HG02885 (cell line): ENCODE results near the gene NCMAP.

Source experiments
- ATAC-seq: cut with Tn5 transposase; IDR thresholded peaks from one replicate; pipeline ENCODE4 v1.9.1; 2021; ENCODE audit warnings: mild to moderate bottlenecking; ENCODE audit not compliant: unreplicated experiment, poor library complexity

The NCMAP gene

GRCh38 chr1:24567792-24568388 lies 12.0 kb downstream of the NCMAP start:
- no peak for ATAC-seq

- no peak for ATAC-seq
Measured at GRCh38 chr1:24568475-24568874, 12.6 kb downstream of the NCMAP start.

GRCh38 chr1:24570265-24571125 lies 14.6 kb downstream of the NCMAP start:
- no peak for ATAC-seq

- no peak for ATAC-seq
Measured at GRCh38 chr1:24572301-24572700, 16.4 kb downstream of the NCMAP start.

- ATAC-seq = no peak
Measured at GRCh38 chr1:24575905-24576587, 20.2 kb downstream of the NCMAP start.

- ATAC-seq = no peak
Measured at GRCh38 chr1:24578846-24579245, 23.0 kb downstream of the NCMAP start.

- no peak for ATAC-seq
Measured at GRCh38 chr1:24580756-24581155, 24.9 kb downstream of the NCMAP start.

- ATAC-seq = no peak
Measured at GRCh38 chr1:24584171-24584647, 28.3 kb downstream of the NCMAP start.

GRCh38 chr1:24586119-24586518 lies 30.2 kb downstream of the NCMAP start:
- no peak for ATAC-seq

- no peak for ATAC-seq
Measured at GRCh38 chr1:24586970-24587820, 31.3 kb downstream of the NCMAP start.

GRCh38 chr1:24588573-24588972 lies 32.7 kb downstream of the NCMAP start:
- no peak for ATAC-seq

GRCh38 chr1:24589200-24589599 lies 33.3 kb downstream of the NCMAP start:
- no peak for ATAC-seq

- no peak for ATAC-seq
Measured at GRCh38 chr1:24591781-24592180, 35.9 kb downstream of the NCMAP start.

- no peak for ATAC-seq
Measured at GRCh38 chr1:24594328-24594598, 38.4 kb downstream of the NCMAP start.

GRCh38 chr1:24596401-24596880 lies 40.6 kb downstream of the NCMAP start:
- ATAC-seq = no peak

- ATAC-seq = no peak
Measured at GRCh38 chr1:24599265-24599664, 43.4 kb downstream of the NCMAP start.

- ATAC-seq = no peak
Measured at GRCh38 chr1:24600551-24600950, 44.7 kb downstream of the NCMAP start.

GRCh38 chr1:24605534-24606295 lies 49.8 kb downstream of the NCMAP start:
- ATAC-seq = no peak

GRCh38 chr1:24606296-24606605 lies 50.4 kb downstream of the NCMAP start:
- ATAC-seq = no peak

- ATAC-seq = no peak
Measured at GRCh38 chr1:24606621-24607020, 50.7 kb downstream of the NCMAP start.
